OCI-M1 (cell line): ENCODE results near the gene CSNK1D.

Experiments
- DNase-seq: peaks from one replicate; lab custom pipeline; 2025; lab: John Stamatoyannopoulos, UW

The CSNK1D gene

GRCh38 chr17:82295472-82295814 lies 21.9 kb upstream of the CSNK1D start:
- no peak for DNase-seq

GRCh38 chr17:82294064-82294773 lies 20.7 kb upstream of the CSNK1D start:
- DNase-seq = no peak

GRCh38 chr17:82292251-82293154 lies 19.0 kb upstream of the CSNK1D start:
- DNase-seq = peak; percentile 99

GRCh38 chr17:82291582-82292250 lies 18.2 kb upstream of the CSNK1D start:
- DNase-seq = no peak

GRCh38 chr17:82287868-82288801 lies 14.6 kb upstream of the CSNK1D start:
- peak; percentile 15 for DNase-seq

GRCh38 chr17:82287013-82287867 lies 13.7 kb upstream of the CSNK1D start:
- peak; percentile 15 for DNase-seq

- no peak for DNase-seq
These were observed 11.6 kb upstream of the CSNK1D start for GRCh38 chr17:82285141-82285540.

- peak; percentile 10 for DNase-seq
These were observed 9.8 kb upstream of the CSNK1D start for GRCh38 chr17:82283208-82283749.

GRCh38 chr17:82282239-82283207 lies 9.0 kb upstream of the CSNK1D start:
- DNase-seq = no peak

GRCh38 chr17:82281502-82282238 lies 8.2 kb upstream of the CSNK1D start:
- DNase-seq = no peak

GRCh38 chr17:82281076-82281475 lies 7.6 kb upstream of the CSNK1D start:
- no peak for DNase-seq

GRCh38 chr17:82280537-82280936 lies 7.0 kb upstream of the CSNK1D start:
- no peak for DNase-seq

- DNase-seq = no peak
These were observed 5.4 kb upstream of the CSNK1D start for GRCh38 chr17:82278786-82279391.

- no peak for DNase-seq
These were observed 4.8 kb upstream of the CSNK1D start for GRCh38 chr17:82278308-82278707.

GRCh38 chr17:82277851-82278250 lies 4.4 kb upstream of the CSNK1D start:
- DNase-seq = no peak

- no peak for DNase-seq
These were observed 3.4 kb upstream of the CSNK1D start for GRCh38 chr17:82276938-82277337.

GRCh38 chr17:82275326-82275725 lies 1.8 kb upstream of the CSNK1D start:
- no peak for DNase-seq
